H1 (cell line): Measurements from ENCODE around the gene HS3ST5.

Experiments used
- CHD2 ChIP-seq: IDR thresholded peaks from 2 replicates; pipeline ENCODE4 v1.6.1; 2012; ENCODE audit warnings: low read length, improper control_type of control experiment
- HDAC2 ChIP-seq, 2 experiments: fragments of 300-600 bp in 1 of 2; sonication (generic) in 1 of 2; IDR thresholded peaks; 2 replicates each; pipeline ENCODE4 v1.6.1; 2011 to 2012; ENCODE audit warnings: low read depth in 2 of 2, low read length in 2 of 2, mild to moderate bottlenecking in 2 of 2, moderate library complexity in 2 of 2, borderline replicate concordance in 1 of 2, inconsistent platforms in 1 of 2
- PHF8 ChIP-seq: fragments of 200-600 bp; sonication (generic); conservative IDR thresholded peaks from 2 replicates; pipeline ENCODE4 v1.7.1; 2012; ENCODE audit warnings: low read depth, mild to moderate bottlenecking, inconsistent platforms, low read length, moderate library complexity
- SP4 ChIP-seq: IDR thresholded peaks from 2 replicates; pipeline ENCODE4 v1.6.1; 2012; ENCODE audit warnings: low read length, inconsistent platforms
- TF ChIP-seq, protein P1 (sequence below), 3 experiments: IDR thresholded peaks; 1 replicate in 2 of 3; 2 replicates in 1 of 3; pipeline versions ENCODE4 v1.5.1 to v1.6.1; 2011; ENCODE audit warnings: low read length in 3 of 3, mild to moderate bottlenecking in 3 of 3, inconsistent platforms in 2 of 3, low read depth in 1 of 3, moderate library complexity in 1 of 3; ENCODE audit not compliant: insufficient read depth in 1 of 3; ENCODE audit errors: control extremely low read depth in 1 of 3

- TF ChIP-seq CHD2 (no peak), PHF8 (no peak), HDAC2 (IDR thresholded peaks at IDR 0.05; ENCODE audit: borderline replicate concordance in 1 of 2, low read depth in 2 of 2, low read length in 2 of 2) (no peak), SP4 (no peak)
- TF ChIP-seq, protein P1, sequence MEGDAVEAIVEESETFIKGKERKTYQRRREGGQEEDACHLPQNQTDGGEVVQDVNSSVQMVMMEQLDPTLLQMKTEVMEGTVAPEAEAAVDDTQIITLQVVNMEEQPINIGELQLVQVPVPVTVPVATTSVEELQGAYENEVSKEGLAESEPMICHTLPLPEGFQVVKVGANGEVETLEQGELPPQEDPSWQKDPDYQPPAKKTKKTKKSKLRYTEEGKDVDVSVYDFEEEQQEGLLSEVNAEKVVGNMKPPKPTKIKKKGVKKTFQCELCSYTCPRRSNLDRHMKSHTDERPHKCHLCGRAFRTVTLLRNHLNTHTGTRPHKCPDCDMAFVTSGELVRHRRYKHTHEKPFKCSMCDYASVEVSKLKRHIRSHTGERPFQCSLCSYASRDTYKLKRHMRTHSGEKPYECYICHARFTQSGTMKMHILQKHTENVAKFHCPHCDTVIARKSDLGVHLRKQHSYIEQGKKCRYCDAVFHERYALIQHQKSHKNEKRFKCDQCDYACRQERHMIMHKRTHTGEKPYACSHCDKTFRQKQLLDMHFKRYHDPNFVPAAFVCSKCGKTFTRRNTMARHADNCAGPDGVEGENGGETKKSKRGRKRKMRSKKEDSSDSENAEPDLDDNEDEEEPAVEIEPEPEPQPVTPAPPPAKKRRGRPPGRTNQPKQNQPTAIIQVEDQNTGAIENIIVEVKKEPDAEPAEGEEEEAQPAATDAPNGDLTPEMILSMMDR (IDR thresholded peaks at IDR 0.05; ENCODE audit: control extremely low read depth in 1 of 3, insufficient read depth in 1 of 3, low read depth in 1 of 3, low read length in 3 of 3) = no peak
Measured at GRCh38 chr6:114085211-114085610, 257.6 kb downstream of the HS3ST5 start.
